GM10847 (cell line): ENCODE data around the gene NDUFB3.

Experiments used
- POLR2A ChIP-seq: IDR thresholded peaks from 2 replicates; pipeline ENCODE4 v1.6.1; 2011; ENCODE audit not compliant: insufficient read length; ENCODE audit errors: extremely low read depth

Gene NDUFB3

DNA sequence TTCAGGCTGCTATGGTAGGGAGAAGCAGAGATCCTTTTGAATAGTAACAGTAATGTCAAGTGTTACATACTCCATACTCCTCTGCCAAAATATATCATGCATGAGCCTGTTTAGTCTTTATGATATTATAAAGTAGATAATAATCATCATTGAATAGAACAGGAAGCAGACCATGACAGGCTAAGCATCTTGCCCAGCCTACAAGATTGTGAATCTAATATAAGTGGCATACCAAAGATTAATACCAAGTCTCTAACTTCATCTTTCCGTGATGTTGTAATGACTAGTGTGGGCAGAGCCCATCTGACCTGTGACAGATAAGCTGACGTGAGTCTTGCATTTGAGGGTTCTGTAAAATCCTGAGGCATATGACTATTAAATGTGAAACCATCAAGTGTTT lies 13.1 kb downstream of the NDUFB3 start:
- TF ChIP-seq POLR2A, result no peak

GRCh38 chr2:201090574-201090973 lies 18.8 kb downstream of the NDUFB3 start:
- TF ChIP-seq POLR2A, result no peak

GRCh38 chr2:201093573-201093972 lies 21.8 kb downstream of the NDUFB3 start:
- TF ChIP-seq POLR2A, result no peak

- TF ChIP-seq POLR2A, result no peak
These were observed 28.7 kb downstream of the NDUFB3 start for GRCh38 chr2:201100497-201100896.

- TF ChIP-seq POLR2A, result no peak
These were observed 34.0 kb downstream of the NDUFB3 start for GRCh38 chr2:201105759-201106158.

DNA sequence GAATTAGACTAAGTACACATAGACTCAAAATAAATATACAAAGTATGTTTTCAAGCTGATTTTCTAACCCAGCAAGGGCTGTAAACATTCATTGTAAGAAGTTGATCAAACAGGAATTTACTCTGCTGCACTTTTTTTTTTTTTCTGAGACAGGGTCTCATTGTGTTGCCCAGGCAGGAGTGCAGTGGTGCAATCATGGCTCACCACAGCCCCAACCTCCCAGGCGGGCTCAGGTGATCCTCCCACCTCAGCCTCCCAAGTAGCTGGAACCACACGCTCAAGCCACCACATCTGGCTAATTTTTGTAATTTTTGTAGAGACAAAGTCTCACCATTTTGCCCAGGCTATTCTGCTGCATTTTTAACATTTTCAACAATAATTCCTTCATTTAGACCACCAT lies 35.8 kb downstream of the NDUFB3 start:
- TF ChIP-seq POLR2A, result no peak

GRCh38 chr2:201108341-201108740 lies 36.5 kb downstream of the NDUFB3 start:
- TF ChIP-seq POLR2A, result no peak

- TF ChIP-seq POLR2A, result no peak
These were observed 37.4 kb downstream of the NDUFB3 start for GRCh38 chr2:201109186-201109585.

DNA sequence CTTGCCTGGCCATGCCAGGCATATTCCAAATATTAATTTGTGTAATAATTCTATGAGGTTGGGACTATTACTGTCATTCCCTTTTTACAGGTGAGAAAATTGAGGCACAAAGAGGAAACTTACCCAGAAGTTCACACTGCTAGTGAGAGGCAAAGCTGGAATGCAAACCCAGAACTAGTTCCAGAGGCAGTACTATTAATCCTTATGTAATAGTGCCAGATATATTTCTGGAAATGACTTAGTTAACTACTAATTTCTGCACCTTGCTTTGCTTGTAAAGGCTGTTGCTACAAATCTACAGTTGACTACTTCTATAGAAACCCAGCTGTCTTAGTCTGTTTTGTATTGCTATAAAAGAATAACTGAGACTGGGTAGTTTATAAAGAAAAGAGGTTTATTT lies 38.8 kb downstream of the NDUFB3 start:
- no peak for TF ChIP-seq POLR2A

DNA sequence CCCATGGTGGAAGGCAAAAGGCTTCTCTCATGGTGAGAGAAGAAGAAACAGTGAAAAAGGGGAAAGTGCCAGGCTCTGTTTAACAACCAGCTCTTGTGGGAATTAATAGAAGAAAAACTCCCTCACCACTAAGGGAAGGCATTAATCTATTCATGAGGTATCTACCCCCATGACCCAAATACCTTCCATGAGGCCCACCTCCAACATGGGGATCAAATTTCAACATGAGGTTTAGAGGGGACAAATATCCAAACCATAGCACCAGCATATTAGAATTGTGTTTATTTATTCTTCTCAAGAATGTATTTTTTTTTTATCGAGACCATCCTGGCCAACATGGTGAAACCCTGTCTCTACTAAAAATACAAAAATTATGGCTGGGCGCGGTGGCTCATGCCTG lies 39.3 kb downstream of the NDUFB3 start:
- TF ChIP-seq POLR2A, result no peak

GRCh38 chr2:201114350-201114749 lies 42.5 kb downstream of the NDUFB3 start:
- TF ChIP-seq POLR2A, result no peak

- TF ChIP-seq POLR2A, result no peak
These were observed 43.0 kb downstream of the NDUFB3 start for GRCh38 chr2:201114846-201115245.

DNA sequence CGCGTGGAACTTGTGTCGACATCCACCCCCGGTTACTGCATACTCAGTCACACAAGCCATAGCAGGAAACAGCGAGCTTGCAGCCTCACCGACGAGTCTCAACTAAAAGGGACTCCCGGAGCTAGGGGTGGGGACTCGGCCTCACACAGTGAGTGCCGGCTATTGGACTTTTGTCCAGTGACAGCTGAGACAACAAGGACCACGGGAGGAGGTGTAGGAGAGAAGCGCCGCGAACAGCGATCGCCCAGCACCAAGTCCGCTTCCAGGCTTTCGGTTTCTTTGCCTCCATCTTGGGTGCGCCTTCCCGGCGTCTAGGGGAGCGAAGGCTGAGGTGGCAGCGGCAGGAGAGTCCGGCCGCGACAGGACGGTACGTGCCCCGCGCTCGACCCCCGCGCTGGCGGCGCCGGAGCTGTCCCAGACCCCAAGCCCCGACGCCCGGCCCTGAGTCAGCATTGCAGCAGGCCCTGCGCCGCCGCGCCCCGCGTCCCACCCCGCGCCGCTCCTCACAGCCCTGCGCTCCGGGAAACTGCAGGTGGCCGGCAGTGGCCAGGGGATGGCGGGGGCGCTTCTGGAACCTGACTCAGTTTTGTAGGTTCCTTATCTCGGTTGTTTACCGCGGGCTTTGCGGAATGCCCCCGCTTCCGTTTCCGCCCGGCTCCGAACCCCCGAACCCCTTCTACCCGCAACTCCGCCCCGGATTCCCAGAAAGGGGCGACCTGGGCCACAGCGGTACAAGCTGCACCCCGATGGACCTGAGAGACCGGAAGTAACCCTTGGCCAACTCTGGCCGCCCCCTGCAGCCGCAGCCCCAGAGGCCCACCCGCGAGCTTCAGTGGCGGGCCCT lies 44.5 kb downstream of the NDUFB3 start, which contains the start of gene CFLAR:
Gene CFLAR (plus strand): TSS at position 50 of the 844 bp plus-strand sequence. CDS start 13,702 bp downstream, outside the sequence.
- TF ChIP-seq POLR2A, result peak; percentile 89

DNA sequence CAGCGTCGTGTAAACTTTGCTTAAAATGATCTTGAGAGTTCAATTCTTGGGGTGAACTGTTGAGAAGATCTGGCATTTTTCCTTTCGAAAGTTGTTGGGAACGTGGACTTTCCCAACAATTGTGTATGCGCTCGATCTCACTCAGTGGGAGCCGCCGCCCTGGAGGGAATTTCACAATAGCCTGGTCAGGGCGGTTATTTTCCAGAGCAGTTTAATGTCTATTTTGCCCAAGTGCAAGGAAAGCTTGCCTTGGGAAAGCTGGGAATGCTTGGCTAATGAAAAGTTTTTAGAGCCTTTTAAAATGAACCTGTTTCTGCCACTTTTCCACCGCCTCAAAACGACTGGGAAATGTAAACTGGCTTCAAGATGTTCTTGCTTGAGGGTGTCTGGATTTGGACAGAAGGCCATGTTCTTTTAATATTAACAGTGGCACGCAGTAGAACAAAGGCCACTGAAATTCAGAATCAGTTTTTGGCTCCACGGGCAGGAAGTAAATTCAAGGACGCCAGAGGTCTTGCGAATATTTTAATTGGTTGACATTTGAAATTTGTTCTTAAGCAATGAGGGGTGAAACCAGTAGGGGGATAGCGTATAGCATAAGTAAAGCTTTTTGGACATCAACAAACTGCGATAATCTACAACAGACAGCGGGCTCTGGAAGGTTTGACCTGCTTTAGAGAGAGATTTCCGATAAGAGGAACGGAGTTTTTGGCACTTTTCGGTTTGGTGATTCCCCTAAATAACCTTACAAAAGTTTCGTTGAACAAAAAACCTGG lies 45.3 kb downstream of the NDUFB3 start:
- TF ChIP-seq POLR2A, result no peak

DNA sequence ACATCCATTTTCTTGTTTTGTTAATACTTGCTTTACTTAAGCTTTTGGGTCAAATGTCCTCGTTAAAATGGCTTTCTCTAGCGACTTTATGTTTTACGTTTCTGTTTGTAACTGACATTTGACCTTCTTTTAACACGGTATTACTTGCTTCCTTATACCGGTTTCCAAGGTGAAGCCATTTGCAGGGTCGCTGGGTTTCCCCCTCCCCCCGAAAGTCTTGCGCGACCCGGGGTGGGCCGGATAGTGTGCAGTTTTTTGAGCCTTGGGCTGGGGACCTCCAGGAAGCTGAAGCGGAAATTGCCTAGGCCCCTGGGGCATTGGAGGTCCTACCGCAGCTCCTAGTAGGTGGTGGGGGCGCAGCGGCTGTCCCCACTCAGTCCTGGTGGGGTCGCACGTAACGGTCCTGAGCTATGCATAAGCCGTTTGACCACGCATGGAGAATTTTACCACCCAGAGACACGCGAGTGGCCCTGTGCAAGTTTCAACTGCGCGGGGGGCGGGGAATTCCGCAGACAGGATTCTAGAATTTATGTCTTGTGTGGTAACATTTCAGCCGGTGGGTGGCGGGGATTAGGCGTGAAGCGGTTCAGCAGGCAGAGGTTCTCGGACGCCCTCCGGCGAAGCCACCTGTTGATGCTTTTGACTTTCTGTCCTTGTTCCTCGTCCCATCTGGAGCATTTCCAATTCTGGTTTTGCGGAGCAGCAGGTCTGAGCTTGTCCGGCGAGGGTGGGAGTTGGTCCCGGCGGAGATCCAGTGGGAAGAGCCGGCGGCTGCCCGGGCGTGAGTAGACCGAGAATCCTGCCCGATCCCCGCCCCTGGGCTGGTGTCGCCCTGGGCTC lies 46.5 kb downstream of the NDUFB3 start:
- peak; percentile 33 for TF ChIP-seq POLR2A
